Esophagus squamous epithelium (tissue), 4 donors: ENCODE data around the gene MGAT4B.

Experiments used
- CTCF ChIP-seq, 6 experiments: fragments of 450-650 bp in 4 of 6; fragments of 200-600 bp in 2 of 6; sonication (generic) in 2 of 6; IDR thresholded peaks; one replicate each; pipeline ENCODE4 v1.5.1; 2016 to 2019; ENCODE audit warnings: antibody characterized with exemption in 6 of 6, mild to moderate bottlenecking in 4 of 6, moderate library complexity in 4 of 6
- POLR2A ChIP-seq, 4 donors: fragments of 450-650 bp; IDR thresholded peaks; one replicate each; pipeline ENCODE4 v1.6.1; 2017; ENCODE audit warnings: antibody characterized with exemption in 4 of 4, mild to moderate bottlenecking in 4 of 4, moderate library complexity in 3 of 4

DNA sequence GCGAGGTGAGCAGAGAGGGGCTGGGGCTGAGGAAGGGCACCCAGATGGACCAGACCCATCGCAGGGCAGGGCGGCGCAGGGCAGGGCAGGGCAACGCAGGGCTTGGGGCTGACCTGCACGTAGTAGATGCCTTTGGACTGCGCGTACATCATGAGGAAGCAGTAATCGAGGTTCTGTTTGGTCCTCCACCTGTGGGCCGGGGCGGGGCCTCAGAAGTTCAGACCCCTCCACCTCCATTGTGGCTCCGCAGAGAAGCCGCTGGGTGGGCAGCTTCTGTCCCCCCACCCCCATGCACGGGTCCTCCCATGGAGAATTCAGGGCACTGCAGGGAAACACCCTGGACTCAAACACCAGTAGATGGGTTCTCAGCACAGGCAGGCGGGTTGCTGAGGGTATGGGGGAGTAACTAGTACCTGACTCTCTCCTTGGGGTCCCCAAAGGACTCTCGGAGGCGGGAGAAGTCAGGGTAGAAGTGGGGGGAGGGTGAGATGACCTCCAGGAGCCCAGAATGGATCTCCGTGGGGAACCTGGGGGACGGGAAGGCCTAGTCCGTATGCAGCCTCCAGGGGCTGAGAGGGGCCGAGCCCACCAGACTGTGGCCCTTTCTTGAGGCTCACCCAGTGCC lies 6.5 kb downstream of the MGAT4B start:
- TF ChIP-seq CTCF (IDR thresholded peaks at IDR 0.05) (no peak), POLR2A (IDR thresholded peaks at IDR 0.05) (no peak)
